Ovary (tissue), 3 donors: ENCODE measurements around the gene KNDC1.

Experiments
- CTCF ChIP-seq, 3 donors: fragments of 450-650 bp in 2 of 3; fragments of 200-600 bp in 1 of 3; IDR thresholded peaks; one replicate each; pipeline versions ENCODE4 v1.5.1 to v1.8.0; 2016 to 2022; ENCODE audit warnings: antibody characterized with exemption in 3 of 3, mild to moderate bottlenecking in 1 of 3
- POLR2A ChIP-seq: fragments of 450-650 bp; IDR thresholded peaks from one replicate; pipeline ENCODE4 v1.6.1; 2017; ENCODE audit warnings: antibody characterized with exemption, mild to moderate bottlenecking, moderate library complexity
- donor health status: DM: no; HTN: no; CAD: no.

- TF ChIP-seq CTCF (IDR thresholded peaks at IDR 0.05): no peak
- no peak for TF ChIP-seq POLR2A
Measured at GRCh38 chr10:133227256-133227655, 67.2 kb downstream of the KNDC1 start.
